K562 (cell line): Measurements from ENCODE around the gene PARD6B. TPM values are rescaled to one million over a fixed set of nuclear protein-coding genes. Genes with fewer than 3 reads are reported as not detected.

Experiments used
- AFF1 ChIP-seq, 2 experiments: fragments of 450-650 bp; IDR thresholded peaks; 2 replicates each; pipeline ENCODE4 v1.6.1; 2018; ENCODE audit warnings: mild to moderate bottlenecking in 2 of 2, low read depth in 1 of 2; ENCODE audit not compliant: partially characterized antibody in 2 of 2
- CAMTA2 ChIP-seq: fragments of 250-450 bp; sonication (Bioruptor Pico); conservative IDR thresholded peaks from 2 replicates; pipeline ENCODE4 v1.5.1; 2022
- CREB5 ChIP-seq: fragments of 250-450 bp; sonication (Bioruptor Pico); IDR thresholded peaks from 2 replicates; pipeline ENCODE4 v1.5.0; 2020; ENCODE audit warnings: mild to moderate bottlenecking
- E2F8 ChIP-seq: fragments of 450-650 bp; IDR thresholded peaks from 2 replicates; pipeline ENCODE4 v1.7.1; 2018; ENCODE audit warnings: mild to moderate bottlenecking, low read depth; ENCODE audit not compliant: partially characterized antibody
- ELK3 ChIP-seq: fragments of 450-650 bp; formaldehyde crosslinking; IDR thresholded peaks from 2 replicates; pipeline ENCODE4 v1.4.0; 2020; ENCODE audit warnings: mild to moderate bottlenecking
- FOXJ2 ChIP-seq: fragments of 200-800 bp; sonication (Bioruptor generic); IDR thresholded peaks from 2 replicates; pipeline ENCODE4 v1.6.1; 2016; ENCODE audit warnings: missing genetic modification characterization, missing compliant biosample characterization
- GABPA ChIP-seq: fragments of 200-800 bp; sonication (Bioruptor generic); conservative IDR thresholded peaks from 2 replicates; pipeline ENCODE4 v1.6.1; 2016; ENCODE audit warnings: low read depth, missing genetic modification characterization, missing compliant biosample characterization
- HINFP ChIP-seq: fragments of 450-650 bp; conservative IDR thresholded peaks from 2 replicates; pipeline ENCODE4 v1.6.1; 2016; ENCODE audit warnings: missing genetic modification characterization, low read depth, mild to moderate bottlenecking, control low read depth, missing compliant biosample characterization
- KLF6 ChIP-seq: fragments of 250-450 bp; sonication (Bioruptor Pico); IDR thresholded peaks from 2 replicates; pipeline ENCODE4 v1.4.0; 2020; ENCODE audit warnings: mild to moderate bottlenecking, moderate library complexity, borderline replicate concordance
- MEIS2 ChIP-seq: fragments of 450-650 bp; IDR thresholded peaks from 2 replicates; pipeline ENCODE4 v1.6.1; 2014; ENCODE audit warnings: mild to moderate bottlenecking; ENCODE audit not compliant: partially characterized antibody
- NONO ChIP-seq, 2 experiments: fragments of 200-400 bp in 1 of 2; fragments of 450-650 bp in 1 of 2; formaldehyde crosslinking in 1 of 2; IDR thresholded peaks; 2 replicates each; pipeline ENCODE4 v1.6.1; 2017; ENCODE audit warnings: low read depth in 2 of 2, mild to moderate bottlenecking in 2 of 2, moderate library complexity in 2 of 2, low read length in 1 of 2
- ZKSCAN8 ChIP-seq: fragments of 200-800 bp; sonication (Bioruptor generic); IDR thresholded peaks from 2 replicates; pipeline ENCODE4 v1.6.1; 2016; ENCODE audit warnings: missing genetic modification characterization, missing compliant biosample characterization
- ZNF143 ChIP-seq: sonication (generic); formaldehyde crosslinking; IDR thresholded peaks from 2 replicates; pipeline ENCODE4 v1.9.0; 2022; ENCODE audit warnings: mild to moderate bottlenecking, missing genetic modification reagents
- ZNF644 ChIP-seq: fragments of 200-800 bp; sonication (Bioruptor generic); IDR thresholded peaks from 2 replicates; pipeline ENCODE4 v1.6.1; 2016; ENCODE audit warnings: low read depth, missing genetic modification characterization, missing compliant biosample characterization
- polyA plus RNA-seq, 8 experiments: library from polyadenylated mRNA; depleted of rRNA in 4 of 8; stranded (reverse) in 5 of 8; unstranded in 3 of 8; fragments of >200 nt; fragmentation: Nextera tagmentation in 2 of 8; fragmentation: Illumina TruSeq in 1 of 8; extraction: Ambion mirVana in 2 of 8; extraction: Trizol in 1 of 8; gene quantifications; 2 replicates each; pipeline versions ENCODE4 v1.2.1 to v1.2.3, GENCODE V29; 2011 to 2014; ENCODE audit warnings: inconsistent platforms in 1 of 8, missing spikeins in 1 of 8
- total RNA-seq, 7 experiments: library from RNA; depleted of rRNA in 6 of 7; stranded (reverse); fragments of >200 nt in 6 of 7; fragmentation: Illumina TruSeq in 2 of 7; extraction: Trizol in 2 of 7; gene quantifications; 2 replicates each; pipeline versions ENCODE4 v1.2.1 to v1.2.3, GENCODE V29; 2011 to 2021; ENCODE audit warnings: low replicate concordance in 1 of 7

PARD6B gene
- total and polyA plus RNA-seq, 9 of the 15 experiments (the other 6 are each of a cell fraction or from before 2014, with no cell fraction given) = 1.7 to 12.3 (median 5.5) TPM

GRCh38 chr20:50691573-50692551, 39.5 kb upstream of the PARD6B start (continued):
- no peak for TF ChIP-seq AFF1 (IDR thresholded peaks at IDR 0.05; ENCODE audit: low read depth in 1 of 2, partially characterized antibody in 2 of 2)
- no peak for TF ChIP-seq CREB5 (CRISPR knock-in tag)
- no peak for TF ChIP-seq CAMTA2
- 0 out of 2 replicates have a peak, but pooled peaks have one; percentile 12 for TF ChIP-seq ZNF644 (tag)
- TF ChIP-seq ZNF143 (CRISPR knock-in tag) = no peak
- no peak for TF ChIP-seq KLF6
- TF ChIP-seq E2F8 = no peak
- TF ChIP-seq ZKSCAN8 (CRISPR knock-in tag) = 0 out of 2 replicates have a peak, but pooled peaks have one; percentile 3
- TF ChIP-seq GABPA (tag) = no peak
- no peak for TF ChIP-seq HINFP (tag)
- no peak for TF ChIP-seq ELK3 (CRISPR knock-in tag)
- no peak for TF ChIP-seq NONO (IDR thresholded peaks at IDR 0.05; ENCODE audit: low read depth in 2 of 2, low read length in 1 of 2)
- no peak for TF ChIP-seq FOXJ2 (tag)
- TF ChIP-seq MEIS2 = peak; percentile 41
